ENCODE data around the gene SLC25A34.

Gene SLC25A34

GRCh38 chr1:15777909-15778707 is 42.0 kb downstream of the SLC25A34 start:
- no peak for DNase-seq

- no peak for DNase-seq
Measured at GRCh38 chr1:15785683-15786082, 49.6 kb downstream of the SLC25A34 start.

- DNase-seq = no peak
Measured at GRCh38 chr1:15786581-15786980, 50.5 kb downstream of the SLC25A34 start.

GRCh38 chr1:15788624-15789301 is 52.7 kb downstream of the SLC25A34 start:
- DNase-seq = no peak

Data from amniotic stem cell (primary cell).